K562 (cell line): ENCODE measurements around the gene MPHOSPH6. TPM values are rescaled to one million over a fixed set of nuclear protein-coding genes. Genes with fewer than 3 reads are reported as not detected.

Experiments
- ATAC-seq: fragments of 200-7000 bp; cut with Tn5 transposase; 3 replicates; pipeline ENCODE4 v1.9.1; 2020; ENCODE audit warnings: moderate library complexity
- BruUV-seq: library from RNA; stranded (reverse); fragments of 400-500 nt; replicated peaks from 2 replicates; lab custom pipeline; 2021; lab: Mats Ljungman, UMichigan
- CTCF ChIA-PET: fragments of 300-600 bp; formaldehyde crosslinking; extraction: SDS; loops from one replicate; lab custom pipeline; 2021; ENCODE audit warnings: low intra/inter-chr PET ratio; lab: Yijun Ruan, JAX
- POLR2A ChIA-PET: fragments of 300-600, 350-650 bp; sonication (Branson Sonifier 250); formaldehyde crosslinking; extraction: SDS; loops from one replicate; lab custom pipeline; 2021; ENCODE audit warnings: antibody characterized with exemption, inconsistent platforms; lab: Yijun Ruan, JAX
- DNase-seq, 4 experiments: peaks; one replicate each; pipeline versions ENCODE4 v3.0.0 to v3.0.0-alpha.2; 2011 to 2018; ENCODE audit warnings: low spot score in 3 of 4, mixed read lengths in 3 of 4; ENCODE audit errors: extremely low read depth in 1 of 4
- FAIRE-seq: peaks from 2 replicates; lab custom pipeline; 2011; peaks lifted over from hg19 to GRCh38; lab: Jason Lieb, UNC
- H2AFZ ChIP-seq: 2 replicates; pipeline ENCODE4 v1.6.0; 2011; ENCODE audit warnings: low read depth, low read length, control low read depth, inconsistent platforms
- H3K27ac ChIP-seq: fragments of 200-600 bp; 3 replicates; pipeline ENCODE4 v1.8.0; 2011; ENCODE audit warnings: low read depth, mild to moderate bottlenecking, control low read depth, inconsistent platforms, low read length, moderate library complexity, mixed read lengths; ENCODE audit errors: extremely low read depth
- H3K27me3 ChIP-seq, 2 experiments: fragments of 300-600 bp in 1 of 2; 2 replicates in 1 of 2; 3 replicates in 1 of 2; pipeline versions ENCODE4 v1.6.0 to v1.8.0; 2011; ENCODE audit warnings: inconsistent platforms in 2 of 2, low read length in 2 of 2, mild to moderate bottlenecking in 1 of 2, mixed read lengths in 1 of 2, moderate library complexity in 1 of 2; ENCODE audit not compliant: control insufficient read depth in 2 of 2, insufficient read depth in 2 of 2
- H3K36me3 ChIP-seq: fragments of 300-600 bp; 3 replicates; pipeline ENCODE4 v1.8.0; 2011; ENCODE audit warnings: mild to moderate bottlenecking, low read length, inconsistent platforms; ENCODE audit not compliant: control insufficient read depth, insufficient read depth
- H3K4me1 ChIP-seq, 2 experiments: fragments of 200-600 bp in 1 of 2; replicated peaks in 1 of 2; 2 replicates in 1 of 2; 3 replicates in 1 of 2; pipeline versions ENCODE4 v1.5.1 to v1.8.0; 2011; ENCODE audit warnings: inconsistent platforms in 2 of 2, low read length in 2 of 2, mild to moderate bottlenecking in 1 of 2, mixed read lengths in 1 of 2, moderate library complexity in 1 of 2; ENCODE audit not compliant: control insufficient read depth in 2 of 2, insufficient read depth in 2 of 2
- H3K4me2 ChIP-seq: 2 replicates; pipeline ENCODE4 v1.6.1; 2011; ENCODE audit warnings: low read length, control low read depth, inconsistent platforms, mixed read lengths; ENCODE audit not compliant: insufficient read depth
- H3K4me3 ChIP-seq: fragments of 200-600 bp; sonication (generic), shearing (Covaris generic); 2 replicates; pipeline ENCODE4 v1.5.1; 2016; ENCODE audit warnings: control low read depth, inconsistent platforms
- H3K79me2 ChIP-seq: fragments of 200-600 bp; 3 replicates; pipeline ENCODE4 v1.8.0; 2011; ENCODE audit warnings: low read length, inconsistent platforms; ENCODE audit not compliant: control insufficient read depth, insufficient read depth
- H3K9ac ChIP-seq, 2 experiments: 2 replicates each; pipeline versions ENCODE4 v1.6.0 to v1.6.1; 2011; ENCODE audit warnings: low read depth in 2 of 2, low read length in 2 of 2, control low read depth in 1 of 2, inconsistent platforms in 1 of 2, mild to moderate bottlenecking in 1 of 2, mixed read lengths in 1 of 2; ENCODE audit not compliant: insufficient read depth in 1 of 2
- H3K9me1 ChIP-seq: one replicate; pipeline ENCODE4 v1.6.0; 2011; ENCODE audit warnings: inconsistent platforms, mild to moderate bottlenecking, low read length, moderate library complexity; ENCODE audit not compliant: control insufficient read depth, insufficient read depth
- H3K9me3 ChIP-seq: replicated peaks from 2 replicates; pipeline ENCODE4 v1.5.1; 2011; ENCODE audit warnings: low read depth, low read length, inconsistent platforms; ENCODE audit not compliant: control insufficient read depth, insufficient read depth
- H4K20me1 ChIP-seq: replicated peaks from 2 replicates; pipeline ENCODE4 v1.6.1; 2011; ENCODE audit warnings: low read length, inconsistent platforms, mixed read lengths; ENCODE audit not compliant: control insufficient read depth, insufficient read depth
- CHAMP1 ChIP-seq: fragments of 450-650 bp; IDR thresholded peaks from 2 replicates; pipeline ENCODE4 v1.6.1; 2016; ENCODE audit warnings: mild to moderate bottlenecking
- GTF2B ChIP-seq: IDR thresholded peaks from 2 replicates; pipeline ENCODE4 v1.6.1; 2011; ENCODE audit not compliant: insufficient read length; ENCODE audit errors: extremely low read depth
- KAT8 ChIP-seq: fragments of 450-650 bp; IDR thresholded peaks from 2 replicates; pipeline ENCODE4 v1.6.1; 2016; ENCODE audit warnings: low read depth, mild to moderate bottlenecking
- KDM2B ChIP-seq: fragments of 250-450 bp; sonication (Bioruptor Pico); IDR thresholded peaks from 2 replicates; pipeline ENCODE4 v1.8.0; 2021; ENCODE audit warnings: mild to moderate bottlenecking, moderate library complexity
- MEIS2 ChIP-seq: fragments of 450-650 bp; IDR thresholded peaks from 2 replicates; pipeline ENCODE4 v1.6.1; 2014; ENCODE audit warnings: mild to moderate bottlenecking; ENCODE audit not compliant: partially characterized antibody
- SLC30A9 ChIP-seq: fragments of 250-450 bp; sonication (Bioruptor Pico); IDR thresholded peaks from 2 replicates; pipeline ENCODE4 v1.8.0; 2022; ENCODE audit warnings: mild to moderate bottlenecking, moderate library complexity
- TAF7 ChIP-seq: fragments of 450-650 bp; IDR thresholded peaks from 2 replicates; pipeline ENCODE4 v1.6.1; 2016; ENCODE audit warnings: missing genetic modification characterization, missing compliant biosample characterization
- WGBS: fragments of 100-300 bp; shearing (Covaris generic); methylation state at CpG from one replicate; pipeline ENCODE4 v1.1.6; 2016; ENCODE audit warnings: low coverage, mixed read lengths; ENCODE audit not compliant: insufficient coverage; ENCODE audit errors: missing lambda C conversion rate; 5-methylcytosine and 5-hydroxymethylcytosine counted together
- in situ Hi-C: fragments of 300-500 bp; cut with MboI; formaldehyde crosslinking; loops from 4 replicates; pipeline ENCODE4 v1.15.0; 2018; ENCODE audit warnings: inconsistent platforms, mixed read lengths
- intact Hi-C: fragments of 100-400 bp; cut with micrococcal nuclease; formaldehyde crosslinking; loops from 2 replicates; pipeline ENCODE4 v1.14.2; 2022
- polyA plus RNA-seq, 8 experiments: library from polyadenylated mRNA; depleted of rRNA in 4 of 8; stranded (reverse) in 5 of 8; unstranded in 3 of 8; fragments of >200 nt; fragmentation: Nextera tagmentation in 2 of 8; fragmentation: Illumina TruSeq in 1 of 8; extraction: Ambion mirVana in 2 of 8; extraction: Trizol in 1 of 8; gene quantifications; 2 replicates each; pipeline versions ENCODE4 v1.2.1 to v1.2.3, GENCODE V29; 2011 to 2014; ENCODE audit warnings: inconsistent platforms in 1 of 8, missing spikeins in 1 of 8
- total RNA-seq, 7 experiments: library from RNA; depleted of rRNA in 6 of 7; stranded (reverse); fragments of >200 nt in 6 of 7; fragmentation: Illumina TruSeq in 2 of 7; extraction: Trizol in 2 of 7; gene quantifications; 2 replicates each; pipeline versions ENCODE4 v1.2.1 to v1.2.3, GENCODE V29; 2011 to 2021; ENCODE audit warnings: low replicate concordance in 1 of 7

Gene MPHOSPH6
- total and polyA plus RNA-seq, 9 of the 15 experiments (the other 6 are each of a cell fraction or from before 2014, with no cell fraction given), result 37.0 to 153 (median 76.7) TPM

GRCh38 chr16:82133798-82134197 is 36.2 kb downstream of the MPHOSPH6 start:
- Histone ChIP-seq H3K79me2 (no peaks in the 10 kb centered on the region), H3K27me3 (no peaks in the 10 kb centered on the region), H3K9ac (no peak overlapping the region), H3K4me1 (peaks cover 7 to 25% of the 10 kb centered on the region in 2 experiments; a peak in 3 of 5 replicates), H2AFZ (no peak overlapping the region), H3K4me2 (no peak overlapping the region), H3K4me3 (no peak overlapping the region), H3K9me1 (no peaks in the 10 kb centered on the region), H3K9me3 (no peaks in the 10 kb centered on the region), H3K36me3 (peaks cover 11% of the 10 kb centered on the region; the same call in 1 of the 3 replicates), H4K20me1 (no peaks in the 10 kb centered on the region; the same call in 1 of the 2 replicates), H3K27ac (no peak overlapping the region)
- in situ Hi-C loops (no loop called here), intact Hi-C loops (no loop called here)
- 48% methylated on average over 6 of the region's 6 CpGs for WGBS
- CTCF ChIA-PET, result no interaction called here
- BruUV-seq, result no TSS peak
- DNase-seq (no peak), ATAC-seq (no peak), FAIRE-seq (peak; percentile 48)
- TF ChIP-seq MEIS2 (no peak), SLC30A9 (CRISPR knock-in tag) (no peak), GTF2B (no peak), KDM2B (no peak), CHAMP1 (no peak), TAF7 (tag) (no peak), KAT8 (no peak)
- POLR2A ChIA-PET, result interaction anchor here (0.5 kb wide), 1 partner anchor 40 kb away, joined by 4 read pairs; no protein-coding TSS in a partner anchor
